ENCODE data around the gene ZCCHC24.

The ZCCHC24 gene

GRCh38 chr10:79409038-79409725 is 36.2 kb downstream of the ZCCHC24 start:
- DNase-seq, result no peak

DNA sequence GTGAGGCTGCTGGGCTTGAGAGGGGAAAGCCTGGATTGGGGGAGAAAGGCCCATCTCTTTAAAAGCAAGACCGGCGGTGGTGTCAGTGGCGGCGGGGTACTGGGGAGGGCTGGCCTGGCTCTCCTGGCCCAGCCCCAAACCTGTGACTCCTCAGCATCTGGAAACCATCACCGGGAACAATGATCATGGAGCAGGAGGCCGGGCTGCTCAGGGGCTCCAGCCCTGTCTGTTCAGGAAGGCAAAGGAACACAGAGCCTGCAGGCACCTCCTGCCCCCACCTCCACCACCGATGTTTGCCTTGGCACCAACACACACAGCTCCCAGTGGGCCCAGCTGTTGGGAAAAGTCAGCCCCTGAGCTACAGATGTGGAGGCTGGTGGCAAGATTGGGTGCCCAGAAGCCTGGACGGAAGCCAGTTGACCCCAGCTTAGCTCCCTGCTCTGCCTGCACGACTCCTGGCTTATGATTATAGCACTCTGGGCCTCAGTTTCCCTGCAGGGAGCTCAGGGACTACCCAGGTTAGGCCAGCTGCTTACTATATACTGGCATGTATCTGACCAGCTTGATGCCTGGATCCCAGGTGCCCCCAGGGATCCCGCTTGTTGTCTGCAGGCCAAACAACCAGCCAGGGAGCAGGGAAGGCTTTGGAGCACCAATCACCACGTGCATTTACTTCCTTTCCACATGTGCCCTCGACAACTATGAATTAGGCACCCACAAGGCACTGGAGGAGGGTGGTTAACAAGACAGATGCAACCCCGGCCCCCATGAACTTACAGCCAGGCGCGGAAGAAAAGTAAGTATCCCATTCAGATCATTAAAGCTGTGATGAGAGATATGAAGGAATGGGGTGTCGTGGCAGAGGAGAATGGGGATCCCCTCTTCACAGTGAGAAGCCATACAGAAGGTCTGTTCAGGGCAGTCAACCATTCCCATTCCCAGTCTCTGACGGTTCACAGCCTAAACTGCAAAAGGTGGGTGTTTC is 37.3 kb downstream of the ZCCHC24 start:
- no peak for DNase-seq

- DNase-seq, result no peak
Measured at GRCh38 chr10:79407423-79407796, 38.0 kb downstream of the ZCCHC24 start.

DNA sequence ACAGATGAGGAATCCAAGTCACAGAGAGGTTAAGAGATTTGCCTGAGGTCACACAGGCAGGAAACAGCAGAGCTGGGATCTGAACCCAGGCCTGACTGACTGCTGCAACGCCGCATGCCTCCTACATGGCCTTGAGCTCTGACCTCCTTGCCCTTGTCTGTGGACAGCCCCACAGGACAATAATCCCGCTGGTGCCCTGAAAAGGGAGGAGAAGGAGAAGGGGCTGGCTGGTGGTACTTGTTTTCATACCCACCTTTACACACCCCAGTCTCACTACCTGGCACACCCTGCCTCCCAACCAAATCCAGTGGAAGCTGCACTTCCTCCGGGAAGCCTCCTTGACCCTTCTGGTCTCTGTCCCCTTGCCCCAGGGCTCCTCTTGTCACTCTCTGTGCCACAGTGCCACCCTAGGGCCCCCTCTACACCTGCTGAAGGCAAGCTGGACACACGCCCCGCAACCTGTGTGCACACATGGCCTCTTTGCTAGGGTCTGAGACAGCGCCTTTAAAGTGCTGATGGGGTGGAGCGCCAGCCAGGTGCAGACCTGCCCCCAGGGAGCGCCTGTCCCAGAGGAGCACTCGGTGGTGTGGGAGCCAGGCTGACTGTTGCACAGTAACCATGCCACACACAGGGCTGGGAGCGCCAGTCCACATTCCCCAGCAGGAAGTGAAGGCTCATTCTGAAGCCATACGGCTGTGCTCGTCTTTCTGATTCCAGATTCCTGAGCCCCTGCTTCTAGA is 38.6 kb downstream of the ZCCHC24 start:
- no peak for DNase-seq

DNA sequence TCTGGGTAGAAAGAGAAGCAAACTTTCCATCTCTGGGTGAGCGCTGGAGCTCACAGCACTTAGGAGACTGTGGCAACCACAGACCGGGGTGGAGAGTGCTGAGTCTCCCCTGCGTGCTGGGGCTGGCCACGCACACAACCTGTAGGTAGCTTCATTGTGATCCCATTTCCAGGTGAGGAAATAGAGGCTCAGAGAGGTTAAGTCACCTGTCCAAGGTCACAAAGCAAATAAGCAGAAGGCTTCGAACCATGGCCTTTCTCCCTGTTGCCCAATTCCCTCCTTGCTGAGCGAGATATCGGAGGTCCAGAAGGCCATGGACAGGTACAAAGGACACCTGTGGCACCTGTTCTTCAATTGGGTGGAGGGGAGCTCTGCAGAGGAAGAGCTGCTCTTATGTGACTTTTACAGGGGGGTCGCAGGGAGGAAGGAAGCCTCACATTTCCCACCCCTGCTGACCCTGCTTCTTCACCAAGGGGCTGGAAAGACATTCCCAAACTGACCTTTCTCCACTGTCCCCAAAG is 39.4 kb downstream of the ZCCHC24 start:
- DNase-seq, result no peak

- DNase-seq, result no peak
Measured at GRCh38 chr10:79405221-79405994, 40.0 kb downstream of the ZCCHC24 start.

DNA sequence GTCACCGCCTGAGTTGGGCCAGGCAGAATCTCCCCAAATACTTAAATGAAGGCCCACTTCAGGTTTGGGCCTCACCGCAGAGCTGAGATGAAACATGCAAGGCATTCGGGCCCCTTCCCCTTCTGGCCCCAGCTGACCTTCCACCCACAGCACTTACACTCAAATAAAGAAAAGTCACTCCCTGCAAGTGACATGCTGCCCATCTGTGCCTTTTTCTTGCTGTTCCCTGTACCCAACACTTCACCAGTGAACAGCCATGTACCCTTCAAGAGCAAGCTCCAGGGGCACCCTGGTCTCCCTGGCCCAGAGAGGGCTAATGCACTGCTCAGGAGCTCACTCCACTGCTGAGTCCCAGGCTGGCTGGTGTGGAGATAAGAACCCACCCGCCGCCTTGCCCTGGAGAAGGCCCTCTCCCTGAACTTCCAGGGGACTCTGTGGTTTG is 40.7 kb downstream of the ZCCHC24 start:
- DNase-seq, result no peak

GRCh38 chr10:79404231-79404609 is 41.2 kb downstream of the ZCCHC24 start:
- no peak for DNase-seq

DNA sequence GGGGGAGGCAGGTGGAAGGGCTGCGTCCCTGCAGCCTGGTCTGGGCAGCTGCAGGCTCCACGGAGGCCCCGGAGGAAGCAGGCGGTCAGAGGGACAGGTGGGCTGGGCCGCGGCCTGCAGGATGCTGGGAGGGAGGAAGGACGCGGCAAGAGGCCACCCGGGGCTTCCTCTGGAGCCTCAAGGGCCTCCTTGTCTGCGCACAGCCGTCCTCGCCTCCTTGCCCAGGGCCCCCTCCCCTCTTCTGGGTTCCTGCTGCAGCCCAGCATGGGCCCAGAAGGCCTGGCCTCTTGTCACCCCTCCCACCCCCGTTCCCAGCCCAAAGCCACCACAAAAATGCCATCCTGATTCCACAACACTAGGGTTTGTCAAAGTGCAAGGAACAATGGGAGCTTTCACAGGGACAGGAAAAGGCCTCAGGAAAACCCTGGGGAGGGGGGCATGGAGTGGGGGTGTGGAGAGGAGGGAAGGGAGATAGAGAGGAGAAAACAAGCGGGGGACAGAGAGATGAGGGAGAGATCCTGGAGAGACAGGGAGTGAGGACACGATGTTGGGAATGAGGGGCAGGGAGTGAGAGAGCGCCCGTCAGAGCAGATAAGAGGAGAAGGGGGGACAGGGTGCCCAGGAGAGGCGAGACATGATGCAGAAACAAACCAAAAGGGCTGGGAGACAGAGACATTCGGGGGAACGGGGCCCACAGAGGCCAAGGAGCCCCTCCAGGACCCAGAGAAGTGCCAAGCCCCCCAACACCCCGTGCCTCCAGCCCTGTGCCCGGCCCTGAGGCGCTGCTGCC is 41.8 kb downstream of the ZCCHC24 start:
- no peak for DNase-seq

- DNase-seq, result no peak
Measured at GRCh38 chr10:79402951-79403350, 42.5 kb downstream of the ZCCHC24 start.

- no peak for DNase-seq
Measured at GRCh38 chr10:79402625-79402946, 42.8 kb downstream of the ZCCHC24 start.

DNA sequence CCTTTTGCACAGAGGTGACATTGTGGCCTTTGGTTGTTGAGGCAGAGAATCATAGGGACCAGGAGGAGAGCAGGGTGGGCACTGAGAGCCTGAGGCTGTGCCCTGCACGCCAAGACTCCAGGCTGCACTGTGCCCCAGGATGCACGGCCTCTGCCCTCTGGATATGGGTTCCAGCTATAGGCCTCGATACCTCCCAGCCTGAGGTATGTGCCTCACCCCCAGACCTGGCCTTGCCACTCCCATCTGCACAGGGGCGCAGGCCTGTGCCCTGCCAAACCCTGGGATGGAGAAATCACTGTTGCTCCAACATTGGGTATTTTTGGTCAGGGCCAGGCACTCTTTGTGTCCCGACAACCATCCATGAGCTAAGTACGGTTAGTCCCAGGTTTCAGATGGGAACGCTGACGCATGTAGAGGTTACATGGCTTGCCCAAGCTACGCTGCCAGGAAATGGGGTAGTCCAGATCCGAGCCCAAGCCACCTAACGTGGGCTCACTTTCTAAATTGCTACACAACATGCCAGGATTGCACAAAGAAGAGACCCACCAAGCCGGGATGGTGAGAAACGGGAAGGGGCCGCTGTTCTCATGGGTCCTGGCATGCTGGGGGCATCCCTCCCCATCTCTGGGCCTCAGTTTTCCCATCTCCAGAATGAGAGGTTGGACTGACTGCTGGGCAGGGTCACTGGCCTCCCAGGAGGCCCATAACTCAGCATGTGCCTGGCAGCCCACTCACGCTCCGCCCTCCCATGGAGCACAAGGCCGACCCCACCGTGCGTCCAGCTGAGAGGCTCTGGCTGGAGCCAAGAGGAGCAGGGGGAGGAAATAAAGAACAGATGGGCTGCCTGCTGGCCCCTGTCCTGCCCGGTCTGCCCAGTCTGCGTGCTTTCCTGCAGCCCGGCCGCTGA is 44.2 kb downstream of the ZCCHC24 start:
- DNase-seq, result no peak

- peak; percentile 84 for DNase-seq
Measured at GRCh38 chr10:79400146-79401004, 45.0 kb downstream of the ZCCHC24 start.

- no peak for DNase-seq
Measured at GRCh38 chr10:79399223-79399831, 46.1 kb downstream of the ZCCHC24 start.

GRCh38 chr10:79398642-79399041 is 46.8 kb downstream of the ZCCHC24 start:
- DNase-seq, result no peak

DNA sequence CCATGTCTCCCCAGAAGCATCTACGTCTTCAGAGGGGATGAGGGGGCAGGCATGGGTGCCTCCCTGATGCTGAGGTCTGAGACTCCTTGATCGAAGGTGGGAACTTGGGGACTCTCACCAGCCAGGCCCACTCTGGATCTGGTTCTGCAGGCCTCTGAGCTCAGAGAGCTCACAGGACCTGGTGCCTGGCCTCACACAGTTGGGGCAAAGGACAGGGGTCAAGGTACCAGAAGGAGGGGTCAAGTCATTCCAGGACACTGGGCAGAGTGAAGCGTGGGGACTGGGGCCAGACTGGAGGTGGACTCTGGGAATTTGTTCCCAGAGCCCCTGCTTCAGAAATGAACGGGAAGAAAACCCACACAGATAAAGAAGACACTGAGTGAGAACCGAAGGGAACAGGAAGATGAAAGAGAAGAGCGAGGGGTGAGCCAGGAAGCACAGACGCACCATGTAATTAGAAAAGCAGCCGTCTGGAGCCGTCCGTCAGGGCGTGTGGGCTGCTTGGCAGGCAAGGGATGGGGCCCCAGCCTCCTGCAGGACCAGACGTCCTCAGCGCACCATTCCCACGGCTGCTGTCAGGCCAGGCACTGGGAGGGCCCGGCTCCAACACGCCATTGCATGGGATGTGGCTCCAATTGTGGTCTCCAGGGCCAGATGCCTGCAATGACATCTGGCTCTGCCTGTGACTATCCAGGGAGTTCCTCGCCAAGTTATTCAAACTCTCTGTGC is 47.7 kb downstream of the ZCCHC24 start:
- DNase-seq, result no peak

DNA sequence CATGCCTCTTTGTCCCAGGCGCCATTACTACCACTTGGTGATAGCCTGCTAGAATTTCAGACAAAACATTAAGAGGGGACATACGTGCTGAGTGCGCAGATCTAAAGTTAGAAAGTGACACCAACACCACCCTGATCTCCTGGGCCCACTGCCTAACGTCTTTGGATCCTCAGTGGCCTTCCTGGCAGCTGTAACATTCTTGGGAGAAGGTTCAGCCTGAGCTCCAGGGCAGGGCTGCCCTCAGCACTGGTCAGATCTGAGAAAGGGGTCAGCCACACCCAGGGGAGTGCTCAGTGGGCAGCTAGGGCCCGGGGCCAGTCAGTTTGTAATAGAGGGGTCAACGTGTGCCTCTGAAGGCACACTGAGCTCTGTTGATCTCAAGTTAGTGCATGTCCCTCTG is 48.4 kb downstream of the ZCCHC24 start:
- DNase-seq, result no peak

DNA sequence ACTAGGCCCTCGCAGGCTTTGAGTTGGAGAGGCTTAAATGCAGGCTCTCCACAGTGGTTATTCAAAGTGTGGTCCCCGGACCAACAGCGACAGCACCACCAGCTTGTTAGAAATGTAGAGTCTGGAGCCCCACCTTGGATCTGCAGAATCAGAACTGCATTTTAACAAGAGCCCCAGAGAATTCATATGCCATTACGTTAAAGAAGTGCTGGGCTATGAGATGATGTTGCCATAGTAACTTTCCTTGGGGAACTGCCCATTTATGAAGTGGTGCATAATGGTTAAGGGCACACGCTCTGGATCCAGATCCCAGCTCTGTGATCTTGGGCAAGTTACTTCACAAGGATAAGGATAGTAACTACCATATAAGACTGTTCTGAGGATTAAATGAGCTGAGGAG is 48.9 kb downstream of the ZCCHC24 start:
- DNase-seq, result no peak
